Parathyroid adenoma (tissue), 2 donors: Measurements from ENCODE around the gene PLS1.

Experiments used
- H2AFZ ChIP-seq: fragments of 300-600 bp; sonication (generic); one replicate; pipeline ENCODE4 v1.7.0; 2017; ENCODE audit warnings: antibody characterized with exemption, mild to moderate bottlenecking
- H3K27ac ChIP-seq: fragments of 300-600 bp; sonication (generic); one replicate; pipeline ENCODE4 v1.7.0; 2017
- H3K27me3 ChIP-seq: fragments of 300-600 bp; sonication (generic); one replicate; pipeline ENCODE4 v1.7.0; 2017; ENCODE audit warnings: low read length; ENCODE audit not compliant: control insufficient read depth, insufficient read depth
- H3K36me3 ChIP-seq: fragments of 300-600 bp; sonication (generic); one replicate; pipeline ENCODE4 v1.7.0; 2017; ENCODE audit warnings: low read length; ENCODE audit not compliant: control insufficient read depth, insufficient read depth
- H3K4me1 ChIP-seq: fragments of 300-600 bp; sonication (generic); one replicate; pipeline ENCODE4 v1.7.0; 2017; ENCODE audit warnings: control low read depth
- H3K4me2 ChIP-seq: fragments of 300-600 bp; sonication (generic); one replicate; pipeline ENCODE4 v1.7.0; 2017; ENCODE audit warnings: low read length
- H3K4me3 ChIP-seq: fragments of 300-600 bp; sonication (generic); one replicate; pipeline ENCODE4 v1.7.0; 2017; ENCODE audit warnings: low read depth, low read length
- H3K79me2 ChIP-seq: fragments of 300-600 bp; sonication (generic); one replicate; pipeline ENCODE4 v1.7.0; 2017; ENCODE audit warnings: control low read depth
- H3K9ac ChIP-seq: fragments of 300-600 bp; sonication (generic); one replicate; pipeline ENCODE4 v1.7.0; 2017; ENCODE audit warnings: mild to moderate bottlenecking
- H3K9me3 ChIP-seq: fragments of 300-600 bp; sonication (generic); one replicate; pipeline ENCODE4 v1.7.0; 2017; ENCODE audit warnings: low read length; ENCODE audit not compliant: control insufficient read depth
- CTCF ChIP-seq: fragments of 300-600 bp; sonication (generic); IDR thresholded peaks from one replicate; pipeline ENCODE4 v1.7.0; 2017; ENCODE audit warnings: antibody characterized with exemption, mild to moderate bottlenecking
- donor health status: primary hyperparathyroidism.

Gene PLS1

GRCh38 chr3:142724682-142725356 lies 128.6 kb downstream of the PLS1 start:
- peak overlapping the region; percentile 72 for H3K4me2 ChIP-seq
- H3K79me2 ChIP-seq = no peaks in the 10 kb centered on the region
- no peak for TF ChIP-seq CTCF
- peak overlapping the region; percentile 81 for H2AFZ ChIP-seq
- no peaks in the 10 kb centered on the region for H3K36me3 ChIP-seq
- no peaks in the 10 kb centered on the region for H3K27me3 ChIP-seq
- H3K4me1 ChIP-seq = no peaks in the 10 kb centered on the region
- no peak overlapping the region for H3K9ac ChIP-seq
- no peaks in the 10 kb centered on the region for H3K9me3 ChIP-seq
- peak overlapping the region; percentile 66 for H3K27ac ChIP-seq
- H3K4me3 ChIP-seq = peak overlapping the region; percentile 71

- Histone ChIP-seq H3K4me3 (no peak overlapping the region), H3K9me3 (no peaks in the 10 kb centered on the region), H3K4me2 (peak overlapping the region; percentile 72), H3K36me3 (no peaks in the 10 kb centered on the region), H3K79me2 (no peaks in the 10 kb centered on the region), H3K9ac (no peak overlapping the region), H3K27ac (peak overlapping the region; percentile 66), H3K27me3 (no peaks in the 10 kb centered on the region), H3K4me1 (no peaks in the 10 kb centered on the region), H2AFZ (peak overlapping the region; percentile 81)
- TF ChIP-seq CTCF = no peak
Measured at GRCh38 chr3:142725357-142725739, 129.2 kb downstream of the PLS1 start.

GRCh38 chr3:142726017-142726416 lies 129.8 kb downstream of the PLS1 start:
- Histone ChIP-seq H3K27me3 (no peaks in the 10 kb centered on the region), H3K79me2 (no peaks in the 10 kb centered on the region), H3K9me3 (no peaks in the 10 kb centered on the region), H3K4me1 (no peaks in the 10 kb centered on the region), H3K4me3 (no peak overlapping the region), H3K27ac (no peak overlapping the region), H3K9ac (no peak overlapping the region), H2AFZ (no peak overlapping the region), H3K36me3 (no peaks in the 10 kb centered on the region), H3K4me2 (no peak overlapping the region)
- no peak for TF ChIP-seq CTCF

- no peak overlapping the region for H3K4me3 ChIP-seq
- H3K27ac ChIP-seq = no peak overlapping the region
- H2AFZ ChIP-seq = no peak overlapping the region
- H3K9me3 ChIP-seq = no peaks in the 10 kb centered on the region
- no peaks in the 10 kb centered on the region for H3K4me1 ChIP-seq
- no peaks in the 10 kb centered on the region for H3K27me3 ChIP-seq
- no peaks in the 10 kb centered on the region for H3K79me2 ChIP-seq
- H3K4me2 ChIP-seq = no peak overlapping the region
- TF ChIP-seq CTCF = no peak
- no peak overlapping the region for H3K9ac ChIP-seq
- no peaks in the 10 kb centered on the region for H3K36me3 ChIP-seq
Measured at GRCh38 chr3:142732066-142732465, 135.9 kb downstream of the PLS1 start.

- no peaks in the 10 kb centered on the region for H3K36me3 ChIP-seq
- H3K9me3 ChIP-seq = no peaks in the 10 kb centered on the region
- no peaks in the 10 kb centered on the region for H3K79me2 ChIP-seq
- H3K4me2 ChIP-seq = no peak overlapping the region
- H3K9ac ChIP-seq = no peak overlapping the region
- H3K27me3 ChIP-seq = no peaks in the 10 kb centered on the region
- TF ChIP-seq CTCF = no peak
- H2AFZ ChIP-seq = no peak overlapping the region
- H3K4me1 ChIP-seq = no peaks in the 10 kb centered on the region
- no peak overlapping the region for H3K27ac ChIP-seq
- H3K4me3 ChIP-seq = no peak overlapping the region
Measured at GRCh38 chr3:142734834-142735233, 138.6 kb downstream of the PLS1 start.
